Measurements from ENCODE around the gene TMPRSS6.
A peak's percentile ranks its signal among the peaks of the same experiment; 100 is the strongest.

TMPRSS6 gene

DNA sequence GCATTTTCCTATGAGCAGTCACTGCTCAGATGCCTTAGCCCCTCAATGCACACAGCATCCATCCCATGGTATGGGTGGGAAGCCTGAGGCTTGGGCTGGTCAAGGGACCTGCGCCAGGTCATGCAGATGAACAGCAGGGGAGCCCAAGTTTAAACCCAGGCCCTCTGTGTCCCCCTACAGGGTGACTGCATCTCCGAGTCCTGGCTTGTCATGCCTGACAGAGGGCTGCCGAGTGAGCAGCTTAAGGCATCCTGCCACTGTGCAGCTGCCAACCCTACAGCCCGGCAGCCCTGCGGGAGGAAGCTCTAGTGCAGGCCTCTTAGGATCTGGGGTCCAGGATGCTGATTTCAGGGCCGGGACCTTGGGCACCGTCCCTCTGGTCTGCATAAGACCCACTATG lies 30.2 kb upstream of the TMPRSS6 start:
- no peak for DNase-seq

DNA sequence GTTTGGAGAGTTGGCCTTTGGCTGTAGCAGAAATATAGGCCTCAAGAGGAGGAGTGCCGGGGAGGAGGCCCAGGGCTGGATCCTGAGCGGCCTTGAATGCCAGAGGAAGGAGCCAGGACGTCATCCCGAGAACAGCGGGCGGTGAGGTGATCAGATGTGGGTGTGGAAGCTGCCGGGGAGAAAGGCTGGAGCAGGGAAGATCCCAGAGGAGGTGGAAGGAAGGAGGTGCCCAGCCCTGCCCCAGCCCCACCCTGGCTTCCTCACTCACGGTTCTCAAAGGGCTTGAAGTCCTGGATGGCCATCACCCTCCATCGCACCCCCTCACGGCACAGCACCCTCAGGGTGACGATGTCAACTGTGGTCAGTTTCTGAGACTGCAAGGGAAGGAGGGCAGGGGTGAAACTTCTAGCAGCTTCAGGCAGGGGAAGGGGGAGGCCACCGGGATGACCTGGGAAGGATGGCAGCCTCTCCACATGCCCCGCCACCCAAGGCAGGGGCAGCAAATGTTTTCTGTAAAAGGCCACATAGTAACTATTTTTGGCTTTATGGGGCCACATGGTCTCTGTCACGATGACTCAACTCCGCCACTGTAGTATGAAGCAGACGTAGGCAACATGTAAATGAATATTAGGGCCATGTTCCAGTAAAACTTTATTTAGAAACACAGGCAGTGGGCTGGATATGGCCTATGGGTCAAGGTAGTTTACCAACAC lies 29.5 kb upstream of the TMPRSS6 start:
- DNase-seq, result no peak

DNA sequence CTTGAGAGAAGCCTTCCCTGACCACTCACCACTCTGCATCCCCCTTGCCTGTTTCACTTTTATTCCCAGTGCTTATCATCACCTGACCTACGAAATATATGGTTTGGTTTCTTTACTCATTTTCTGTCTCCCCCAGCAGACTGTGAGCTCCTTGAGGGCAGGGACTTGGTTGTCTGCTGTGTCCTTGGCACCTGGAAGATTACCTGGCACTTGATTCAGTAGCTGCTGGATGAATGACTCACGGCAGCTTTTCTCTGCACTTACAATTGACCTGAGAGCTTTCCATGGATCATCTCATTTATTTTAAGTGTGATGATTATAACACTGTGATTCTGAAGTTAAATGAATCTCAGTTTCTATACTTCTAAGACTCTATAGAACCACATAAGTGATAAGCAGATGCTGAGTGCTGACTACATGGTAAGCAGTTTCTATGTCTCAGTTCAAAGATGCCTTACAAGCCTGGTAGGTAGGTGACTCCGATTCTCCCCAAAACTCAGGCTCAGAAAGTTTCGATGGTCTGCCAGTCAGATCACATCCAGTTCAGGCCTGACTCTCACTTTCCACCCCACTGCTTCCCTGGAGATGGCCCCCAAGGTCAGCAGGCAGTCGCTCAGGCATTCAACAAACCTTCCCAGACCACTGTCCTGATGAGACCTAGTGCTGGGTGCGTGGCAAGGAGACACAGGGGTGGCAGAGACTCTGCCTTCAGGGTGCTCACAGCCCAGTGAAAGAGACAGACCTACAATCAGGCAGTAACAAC lies 28.6 kb upstream of the TMPRSS6 start:
- no peak for DNase-seq

DNA sequence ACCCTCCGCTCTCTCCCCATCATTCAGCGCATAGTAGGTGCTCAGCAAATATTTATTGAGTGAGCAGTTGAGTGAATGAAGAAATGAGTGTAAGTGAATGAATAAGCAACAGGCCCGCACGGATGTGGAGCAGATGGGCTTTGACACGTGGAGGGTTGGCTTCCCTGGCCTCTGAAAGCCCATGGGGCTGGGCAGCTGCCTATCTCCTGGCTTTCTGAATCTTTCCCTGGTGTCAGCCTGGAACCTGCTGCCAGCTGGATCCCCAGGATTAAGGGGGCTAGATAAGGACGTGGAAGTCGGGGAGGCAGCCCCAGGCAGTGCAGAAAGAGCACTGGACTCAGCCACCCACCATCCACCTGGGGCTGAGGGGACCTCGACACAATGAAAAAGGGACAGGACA lies 27.6 kb upstream of the TMPRSS6 start:
- no peak for DNase-seq

DNA sequence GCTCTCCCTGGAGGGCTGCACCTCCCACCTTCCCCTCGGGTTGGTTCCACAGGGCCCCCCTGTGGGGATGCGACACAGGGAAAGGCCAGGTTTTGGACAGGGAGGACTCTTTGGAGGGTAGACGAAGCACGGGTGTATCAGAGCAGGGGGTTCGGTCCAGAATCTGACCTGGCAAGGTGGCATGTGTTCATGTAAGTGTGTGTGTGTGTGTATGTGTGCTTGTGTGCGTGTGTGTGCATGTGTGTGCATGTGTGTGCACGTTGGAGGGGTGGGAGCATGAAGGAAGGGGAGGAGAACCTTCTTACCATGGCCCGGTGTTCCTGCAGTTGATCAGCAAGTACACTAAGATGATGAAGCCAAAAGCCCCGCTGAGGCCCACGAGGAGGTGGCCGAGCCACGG lies 25.5 kb upstream of the TMPRSS6 start:
- no peak for DNase-seq

DNA sequence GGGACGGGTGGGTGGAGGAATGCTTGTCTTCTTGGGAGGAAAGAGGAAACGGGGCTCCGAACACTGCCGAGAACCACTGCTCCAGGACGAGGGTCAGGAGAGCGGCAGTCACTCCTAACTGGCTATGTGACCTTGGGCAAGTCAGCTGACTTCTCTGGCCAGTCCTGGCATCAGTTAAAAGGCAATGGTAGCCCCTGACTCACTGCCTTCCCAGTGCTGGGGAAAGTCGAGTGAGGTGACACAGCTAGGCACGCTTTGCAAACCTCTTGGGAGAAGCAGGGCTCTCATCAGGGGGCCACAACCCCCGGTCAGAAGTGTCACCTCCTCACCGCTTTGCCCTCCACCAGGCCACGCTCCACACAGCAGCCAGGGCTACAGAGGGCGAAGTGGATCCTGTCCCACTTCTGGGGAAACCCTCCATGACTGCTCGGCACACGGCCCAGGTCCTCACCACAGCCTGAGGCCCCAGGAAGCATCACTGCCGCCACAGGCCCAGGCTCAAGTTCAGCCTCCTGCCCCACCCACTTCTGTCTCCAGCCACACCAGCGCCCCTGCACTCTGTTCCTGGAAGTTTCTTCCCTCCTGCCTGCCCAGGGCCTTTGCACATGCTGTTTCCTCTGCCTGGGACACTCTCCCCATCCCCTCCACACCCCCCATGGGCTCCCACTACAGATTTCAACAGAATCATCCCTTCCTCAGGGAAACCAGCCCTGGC lies 23.9 kb upstream of the TMPRSS6 start:
- DNase-seq, result peak in 1 of 2 donors; percentile 20

DNA sequence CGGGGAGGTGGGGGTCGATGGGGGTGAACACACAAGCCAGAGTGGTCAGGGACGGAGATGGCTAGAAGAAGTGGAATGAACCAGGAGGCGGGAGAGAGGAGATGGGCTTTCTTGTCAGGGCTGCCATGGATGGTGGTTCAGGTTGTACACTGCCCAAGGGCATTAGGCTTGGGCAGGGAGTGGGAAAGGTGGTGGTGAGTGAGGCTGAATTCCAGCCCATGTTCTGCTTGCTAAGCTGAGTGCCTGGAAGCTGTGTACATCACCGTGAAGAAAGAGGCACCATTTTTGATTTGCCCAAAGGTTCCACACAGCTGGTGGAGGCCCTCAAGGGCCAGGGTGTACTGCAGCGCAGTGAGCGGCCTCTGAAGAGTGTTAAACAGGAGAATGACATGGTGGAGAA lies 23.3 kb upstream of the TMPRSS6 start:
- no peak for DNase-seq

DNA sequence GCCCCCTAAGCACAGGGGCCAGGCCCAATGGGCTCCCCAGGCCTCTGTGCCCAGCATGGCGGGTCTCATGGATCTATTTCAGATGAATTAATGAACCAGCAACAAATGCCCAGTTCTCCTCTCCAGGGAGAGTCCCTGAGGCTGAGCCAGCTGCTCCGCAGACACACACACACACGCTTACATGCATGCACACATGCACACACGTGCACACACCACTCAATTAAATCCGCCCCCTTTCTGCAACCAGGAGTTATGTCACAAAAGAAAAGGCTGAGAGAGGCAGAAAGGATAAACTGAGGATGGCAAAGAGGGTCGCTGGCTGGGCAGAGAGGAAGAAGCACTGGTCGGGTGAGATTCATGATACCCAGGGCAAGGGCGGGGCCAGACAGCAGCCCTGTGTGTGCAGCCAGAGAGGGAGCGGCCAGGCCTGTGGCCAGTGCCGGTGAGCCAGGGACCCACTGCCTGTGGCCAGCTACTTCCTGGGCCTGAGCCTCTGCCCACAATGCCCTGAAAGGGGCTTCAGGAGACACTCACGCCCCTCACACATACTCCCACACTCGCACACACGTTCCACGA lies 20.4 kb upstream of the TMPRSS6 start:
- no peak for DNase-seq

DNA sequence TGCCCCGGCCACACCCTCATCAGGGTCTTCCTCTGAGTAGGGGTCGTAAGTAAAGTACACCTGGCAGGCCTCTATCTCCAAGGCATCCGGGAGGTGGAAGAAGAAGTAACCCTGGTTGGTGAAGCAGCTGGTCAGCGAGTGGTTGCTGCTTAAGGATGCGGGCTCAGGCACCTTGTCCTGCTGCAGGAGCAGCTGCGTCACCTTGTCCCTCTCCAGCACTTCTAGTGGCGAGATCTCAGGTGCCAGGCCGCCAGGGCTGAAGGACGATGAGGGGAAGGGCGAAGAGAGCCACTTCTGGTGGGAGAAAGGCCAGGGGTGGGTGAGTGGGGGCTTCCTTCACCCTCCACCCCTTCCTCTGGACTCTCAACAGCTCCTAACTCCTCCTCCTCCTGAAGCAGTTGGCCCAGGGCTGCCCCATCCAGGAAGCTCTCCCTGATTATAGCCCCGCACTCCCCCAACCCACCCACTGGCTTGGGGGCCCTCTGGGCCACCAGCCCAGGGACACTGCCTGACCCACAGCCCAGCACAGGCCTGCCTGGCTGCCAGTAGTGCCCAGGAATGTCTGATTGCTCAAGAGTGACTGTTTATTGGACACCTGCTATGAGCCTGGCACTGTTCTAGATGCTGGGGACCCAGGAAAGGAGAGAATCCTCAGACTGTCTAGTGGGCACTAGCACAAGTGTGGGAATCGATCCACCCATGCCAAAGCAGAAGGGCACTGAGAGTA lies 19.2 kb upstream of the TMPRSS6 start:
- DNase-seq, result no peak

DNA sequence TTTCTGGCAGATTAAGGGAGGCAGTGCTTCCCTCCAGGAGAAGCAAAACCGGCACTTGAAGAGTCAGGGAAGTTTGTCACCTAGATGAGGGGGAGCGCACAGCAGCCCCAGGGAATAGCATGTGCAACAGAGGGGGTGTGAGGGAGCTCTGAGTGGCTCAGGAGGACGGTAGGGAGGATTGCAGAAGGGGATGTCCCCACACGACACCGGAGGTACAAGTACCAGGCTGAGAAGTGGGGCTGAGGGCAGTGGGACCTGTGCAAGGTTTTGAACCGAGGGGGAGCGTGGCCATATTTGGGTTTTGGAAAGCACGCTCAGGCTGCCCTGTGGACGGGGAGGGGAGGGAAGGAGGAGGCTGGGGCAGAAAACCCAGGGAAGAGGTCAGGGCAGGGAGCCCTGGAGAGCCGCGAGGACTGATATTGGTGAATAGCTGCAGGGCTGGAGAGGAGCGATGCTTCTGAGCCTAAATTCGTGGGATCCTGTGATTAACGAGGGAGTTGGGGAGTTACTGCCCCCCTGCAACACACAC lies 17.9 kb upstream of the TMPRSS6 start:
- no peak for DNase-seq

DNA sequence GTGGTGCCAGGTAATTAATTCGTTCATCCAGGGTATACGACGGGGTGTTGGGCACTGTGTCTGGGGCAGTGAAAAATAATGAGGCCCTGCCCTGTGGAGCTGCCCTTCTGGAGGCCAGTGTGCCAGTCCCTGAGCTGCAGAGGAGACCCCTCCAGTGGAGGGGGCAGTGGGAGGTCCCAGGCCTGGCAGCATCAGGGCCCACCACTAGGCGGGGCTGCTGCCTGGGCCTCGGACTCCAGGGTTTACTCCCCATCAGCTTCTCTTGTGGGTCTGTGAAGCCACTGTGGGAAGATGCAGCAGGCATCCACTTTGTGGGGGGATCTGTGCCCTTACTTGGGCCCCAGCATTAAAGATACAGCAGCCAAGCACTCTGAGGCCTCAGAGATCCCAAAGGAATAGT lies 17.4 kb upstream of the TMPRSS6 start:
- no peak for DNase-seq

DNA sequence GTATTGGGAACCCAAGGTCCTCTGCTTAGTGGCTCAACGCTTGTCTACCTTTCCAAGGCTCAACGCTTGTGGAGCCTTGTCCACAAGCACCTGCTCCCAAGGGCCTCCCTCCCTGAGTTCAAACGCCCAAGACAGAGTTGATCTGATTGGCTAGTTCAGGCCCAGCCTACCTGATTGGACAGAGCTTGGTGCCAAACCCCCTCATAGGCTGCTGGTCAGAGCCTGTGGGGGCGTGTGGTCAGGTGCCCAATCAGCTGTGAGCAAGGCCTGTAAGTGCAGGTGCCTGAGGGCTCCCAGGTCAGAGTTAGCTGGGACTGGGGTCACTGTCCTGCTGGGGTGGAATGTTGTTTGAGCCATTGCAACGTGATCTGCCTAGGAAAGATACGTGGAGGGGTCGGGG lies 16.9 kb upstream of the TMPRSS6 start:
- DNase-seq, result no peak

DNA sequence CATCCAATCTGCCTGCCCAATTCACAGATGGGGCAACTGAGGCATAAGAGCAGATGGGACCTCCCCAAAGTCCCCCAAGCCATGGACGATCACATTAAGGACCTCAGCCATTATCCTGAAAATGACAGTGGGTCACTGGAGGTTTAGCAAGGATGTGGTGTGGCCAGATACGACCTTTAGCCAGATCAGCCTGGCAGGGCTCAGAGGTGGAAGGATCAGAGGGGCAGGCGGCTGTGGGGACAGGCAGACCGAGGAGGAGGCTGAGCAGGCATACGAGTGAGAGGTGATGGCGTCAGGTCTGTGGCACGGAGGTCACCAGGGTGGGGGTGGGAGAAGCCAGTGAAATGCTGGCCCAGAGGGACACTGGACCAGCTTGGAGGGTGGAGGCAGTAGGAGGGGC lies 14.1 kb upstream of the TMPRSS6 start:
- DNase-seq, result no peak

DNA sequence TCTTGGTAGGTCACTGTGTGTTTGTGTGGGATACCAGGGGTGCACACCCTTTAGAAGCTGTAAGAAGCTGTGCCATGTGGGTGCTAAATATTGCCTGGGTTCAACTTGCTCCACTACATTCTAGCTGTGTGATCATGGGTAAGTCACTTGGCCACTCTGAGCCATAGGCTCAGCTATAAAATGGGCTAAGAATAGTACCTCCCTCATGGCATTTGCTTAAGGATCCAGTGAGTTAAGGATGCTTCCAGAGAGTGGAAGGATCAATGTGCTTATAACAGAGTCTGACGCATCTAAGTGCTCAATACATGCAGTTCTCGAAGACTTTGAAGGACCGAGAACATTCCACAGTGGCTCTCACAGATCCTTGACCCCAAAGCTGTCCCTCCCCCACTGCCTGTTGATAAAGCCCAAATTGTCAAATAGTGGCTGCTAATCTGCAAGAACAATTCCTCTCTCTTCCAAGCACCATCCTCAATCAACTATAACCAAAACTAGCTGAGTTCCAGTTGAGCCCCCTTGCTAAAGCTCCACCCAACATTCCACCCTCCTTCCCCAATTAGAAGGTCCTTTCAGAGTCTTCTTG lies 13.2 kb upstream of the TMPRSS6 start:
- no peak for DNase-seq

DNA sequence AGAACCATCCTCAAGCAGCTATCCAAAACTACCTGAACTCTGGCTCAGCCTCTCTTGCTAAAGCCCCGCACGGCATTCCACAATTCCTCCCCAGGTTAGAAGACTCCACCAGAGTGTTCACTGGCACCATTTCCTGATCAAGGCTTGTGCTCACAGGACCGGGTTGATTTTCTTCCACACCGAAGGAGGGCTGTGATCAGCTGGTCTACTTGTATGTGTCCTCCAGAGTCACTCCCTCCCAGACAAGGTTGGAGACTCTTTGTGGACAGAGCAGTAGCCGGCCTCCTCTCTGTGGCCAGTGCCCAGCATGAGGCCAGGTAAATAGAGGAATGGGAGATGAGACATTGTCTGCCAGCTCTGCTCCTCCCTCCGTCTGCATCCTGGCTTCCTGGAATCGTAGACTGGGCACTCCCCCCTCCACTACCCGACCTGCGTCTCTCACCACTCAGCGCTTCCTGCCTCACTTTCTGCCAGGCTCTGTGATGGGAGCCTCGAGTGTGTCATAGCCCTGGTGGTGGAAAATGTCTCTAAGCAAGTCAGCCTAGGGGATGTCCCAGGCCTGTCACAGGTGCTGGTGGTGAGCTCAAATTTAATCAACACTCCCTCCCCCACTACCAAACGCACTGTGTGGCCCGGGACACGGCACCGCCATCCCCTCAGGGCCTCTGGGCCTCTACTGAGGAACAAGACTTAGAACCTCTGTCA lies 12.5 kb upstream of the TMPRSS6 start:
- no peak for DNase-seq

DNA sequence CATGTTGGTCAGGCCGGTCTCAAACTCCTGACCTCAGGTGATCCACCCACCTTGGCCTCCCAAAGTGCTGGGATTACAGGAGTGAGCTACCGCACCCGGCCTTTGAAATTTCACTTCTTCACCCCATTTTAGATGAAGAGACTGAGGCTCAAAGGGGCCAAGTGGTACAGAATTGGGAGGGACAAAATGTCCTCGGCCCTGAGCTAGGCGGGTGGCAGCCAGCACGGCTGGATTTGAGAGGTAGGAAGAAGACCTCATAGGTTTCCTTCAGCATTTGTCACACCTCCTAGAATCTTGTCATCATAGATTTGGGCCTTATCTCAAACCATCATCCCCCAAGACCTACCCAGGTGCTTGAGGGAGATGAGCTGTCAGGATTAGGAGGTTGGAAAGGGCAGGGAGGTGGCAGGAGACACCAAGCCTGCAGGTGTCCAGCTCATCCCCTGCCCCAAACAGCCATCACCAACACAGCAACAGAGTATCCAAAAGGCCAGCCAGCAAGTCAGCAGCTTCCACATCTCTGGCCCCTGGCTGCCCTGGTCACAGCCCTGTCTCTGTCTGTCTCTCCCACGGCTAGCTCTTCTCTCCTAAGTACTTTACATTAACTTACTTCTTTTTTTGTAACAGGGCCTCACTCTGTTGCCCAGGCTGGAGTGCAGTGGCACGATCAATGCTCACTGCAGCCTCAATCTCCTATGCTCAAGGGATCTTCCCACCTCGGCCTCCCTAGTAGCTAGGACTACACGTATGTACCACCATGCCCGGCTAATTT lies 11.2 kb upstream of the TMPRSS6 start:
- no peak for DNase-seq

DNA sequence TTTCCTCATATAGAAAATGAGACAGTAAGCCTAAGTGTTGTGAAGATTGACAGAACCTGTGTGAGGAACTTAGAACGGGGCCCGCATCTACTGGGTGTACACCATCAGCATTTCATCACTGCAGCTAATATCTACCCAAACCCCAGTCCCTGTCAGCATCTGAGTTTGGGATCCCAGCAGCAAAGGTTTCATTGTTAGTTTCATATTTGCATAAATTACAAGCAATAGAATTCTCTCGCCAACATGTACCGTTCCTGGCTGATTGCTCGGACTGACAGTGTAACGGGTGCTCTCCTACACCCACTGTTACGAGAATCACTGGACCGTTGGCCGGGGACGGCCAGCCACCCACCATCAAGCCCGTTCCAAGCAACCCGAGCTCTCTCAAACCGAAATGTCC lies 10.4 kb upstream of the TMPRSS6 start:
- no peak for DNase-seq

DNA sequence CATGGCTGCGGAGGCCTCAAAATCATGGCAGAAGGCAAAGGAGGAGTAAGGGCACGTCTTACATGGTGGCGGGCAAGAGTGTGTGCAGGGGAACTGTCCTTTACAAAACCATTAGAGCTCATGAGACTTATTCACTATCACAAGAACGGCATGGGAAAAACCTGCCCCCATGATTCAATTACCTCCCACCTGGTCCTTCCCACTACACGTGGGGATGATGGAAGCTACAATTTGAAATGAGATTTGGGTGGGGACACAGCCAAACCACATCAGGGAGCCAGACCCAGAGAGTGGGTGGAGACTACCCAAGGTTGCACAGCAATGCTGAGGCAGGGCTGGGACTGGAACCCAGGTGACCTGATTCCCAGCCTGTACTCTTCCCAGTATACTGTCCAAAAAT lies 8.6 kb upstream of the TMPRSS6 start:
- DNase-seq, result no peak

DNA sequence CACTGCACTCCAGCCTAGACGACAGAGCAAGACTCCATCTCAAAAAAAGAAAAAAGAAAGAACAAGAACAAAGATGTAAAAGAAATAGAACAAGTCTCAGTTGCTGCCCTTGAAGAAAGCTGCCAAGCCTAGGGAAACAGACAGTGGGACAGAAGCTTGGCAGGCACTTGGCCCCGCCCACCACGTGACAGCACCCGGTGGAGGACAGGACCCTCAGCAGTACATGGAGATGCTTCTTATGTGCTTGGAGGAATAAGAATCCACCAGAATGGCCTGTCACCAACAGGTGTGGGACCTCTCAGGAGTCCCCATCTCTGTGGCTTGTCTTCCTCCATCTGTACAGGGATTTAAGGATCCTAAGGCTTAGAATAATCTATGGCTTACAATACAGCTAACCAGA lies 7.6 kb upstream of the TMPRSS6 start:
- no peak for DNase-seq

DNA sequence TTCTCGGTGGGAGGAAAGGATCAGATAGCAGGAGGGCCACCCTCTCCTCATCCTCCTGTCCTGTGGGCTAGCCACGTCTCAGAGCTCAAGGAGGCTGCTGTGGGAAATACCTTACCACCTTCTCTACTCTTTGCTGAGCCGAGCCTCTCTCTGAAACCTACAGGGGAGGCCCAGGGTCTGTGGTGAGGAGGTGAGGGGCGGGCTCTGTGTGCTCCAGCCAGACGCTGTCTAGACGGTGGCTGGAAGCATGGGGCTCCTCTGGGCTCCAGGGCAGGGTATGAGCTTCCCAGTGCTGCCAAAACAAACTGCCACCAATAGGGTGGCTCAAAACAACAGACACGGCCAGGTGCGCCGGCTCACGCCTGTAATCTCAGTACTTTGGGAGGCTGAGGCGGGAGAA lies 5.5 kb upstream of the TMPRSS6 start:
- no peak for DNase-seq

DNA sequence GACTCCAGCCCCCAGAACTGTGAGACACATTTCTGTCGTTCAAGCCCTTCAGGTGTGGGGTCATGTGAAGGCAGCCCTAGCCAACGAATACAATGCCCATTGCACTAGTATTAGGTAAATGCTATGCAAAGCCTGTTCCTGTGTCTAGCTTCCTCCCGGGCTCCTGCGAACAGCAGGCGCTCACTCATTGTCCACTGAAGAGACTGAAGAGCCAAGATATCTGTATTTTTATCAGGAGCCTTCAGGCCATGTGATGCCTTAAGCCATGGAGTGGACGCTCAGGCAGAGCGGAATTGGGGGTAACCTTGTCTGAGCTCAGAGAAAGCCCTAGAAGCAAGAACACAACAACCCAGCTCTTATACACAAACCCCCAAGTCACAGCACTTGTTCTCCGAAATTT lies 4.2 kb upstream of the TMPRSS6 start:
- no peak for DNase-seq
